GM19043 (cell line): ENCODE data around the gene SYNPO2.
"Not testable (repeated sequence)": the region's sequence is repeated elsewhere in the genome, so short reads cannot be mapped to it uniquely, and the experiment has no call there.

Source experiments
- ATAC-seq: cut with Tn5 transposase; IDR thresholded peaks from one replicate; pipeline ENCODE4 v1.9.1; 2021; ENCODE audit warnings: low read depth; ENCODE audit not compliant: unreplicated experiment

The SYNPO2 gene

GRCh38 chr4:118888666-118889311, at the start of gene SYNPO2:
Gene SYNPO2 (plus strand): TSS chr4:118888854. CDS start chr4:118889037, 183 bp downstream.
- ATAC-seq, result peak; percentile 88

- ATAC-seq, result no peak
These were observed 49.3 kb upstream of the SYNPO2 start for GRCh38 chr4:118839221-118839927.

GRCh38 chr4:118842055-118842454, 46.6 kb upstream of the SYNPO2 start:
- no peak for ATAC-seq

DNA sequence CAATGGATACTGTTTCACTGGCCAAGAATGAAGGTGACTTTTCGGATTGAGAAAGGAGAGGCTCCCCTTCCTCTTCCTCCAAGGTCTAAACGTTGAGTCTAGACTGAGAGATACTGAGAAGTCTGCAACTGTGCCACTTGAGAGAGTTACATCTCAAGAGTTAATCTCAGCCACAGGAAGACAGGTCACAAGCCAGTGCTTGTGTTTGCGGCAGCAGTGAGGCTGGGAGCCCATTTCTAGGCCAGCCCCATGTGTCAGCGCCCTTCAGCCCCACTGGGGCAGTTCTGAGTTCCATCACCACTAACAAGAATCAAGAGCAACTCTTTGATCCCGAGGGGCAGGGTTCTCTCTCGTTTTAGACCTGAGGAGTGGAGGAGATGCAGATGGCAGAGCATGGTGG, 45.4 kb upstream of the SYNPO2 start:
- ATAC-seq, result no peak

GRCh38 chr4:118845552-118846050, 43.1 kb upstream of the SYNPO2 start:
- ATAC-seq, result no peak

DNA sequence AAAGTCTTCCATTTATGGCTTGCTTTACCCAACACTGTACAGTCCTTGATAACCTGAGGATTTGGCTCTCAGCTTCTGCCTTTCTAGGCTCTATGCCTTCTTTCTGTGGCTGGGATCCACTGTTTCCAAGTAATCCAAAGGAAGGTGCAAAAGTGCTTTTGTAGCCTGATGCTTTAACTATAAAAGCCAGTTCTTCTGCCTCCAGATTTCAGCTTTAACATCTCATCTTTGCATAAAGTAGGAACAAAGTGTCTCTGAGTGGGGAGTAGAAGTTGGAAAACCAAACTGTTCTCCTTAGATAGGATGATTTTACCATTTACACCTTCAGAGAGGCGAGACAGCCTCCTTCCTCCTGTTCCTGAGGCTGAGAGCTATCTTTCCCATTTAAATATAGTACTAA, 41.7 kb upstream of the SYNPO2 start:
- no peak for ATAC-seq

- no peak for ATAC-seq
These were observed 40.4 kb upstream of the SYNPO2 start for GRCh38 chr4:118848242-118848641.

DNA sequence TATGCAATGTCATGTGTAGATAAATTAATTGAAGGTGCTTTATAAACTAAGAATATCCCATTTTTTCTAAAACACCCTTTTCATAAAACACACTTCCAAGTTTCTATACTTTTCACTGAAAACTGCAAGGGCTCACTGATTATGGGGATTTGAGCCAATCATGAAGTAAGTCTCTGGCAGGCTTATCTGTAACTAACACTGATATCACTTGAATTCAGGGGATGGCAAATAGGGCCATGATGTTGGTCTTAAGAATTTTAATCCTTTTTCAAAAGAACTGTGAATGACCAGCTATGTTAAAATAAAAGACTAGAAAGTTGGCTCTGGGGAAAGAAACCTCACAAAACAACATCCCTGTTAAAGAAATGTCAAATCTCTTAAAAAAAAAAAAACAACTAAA, 39.8 kb upstream of the SYNPO2 start:
- no peak for ATAC-seq

DNA sequence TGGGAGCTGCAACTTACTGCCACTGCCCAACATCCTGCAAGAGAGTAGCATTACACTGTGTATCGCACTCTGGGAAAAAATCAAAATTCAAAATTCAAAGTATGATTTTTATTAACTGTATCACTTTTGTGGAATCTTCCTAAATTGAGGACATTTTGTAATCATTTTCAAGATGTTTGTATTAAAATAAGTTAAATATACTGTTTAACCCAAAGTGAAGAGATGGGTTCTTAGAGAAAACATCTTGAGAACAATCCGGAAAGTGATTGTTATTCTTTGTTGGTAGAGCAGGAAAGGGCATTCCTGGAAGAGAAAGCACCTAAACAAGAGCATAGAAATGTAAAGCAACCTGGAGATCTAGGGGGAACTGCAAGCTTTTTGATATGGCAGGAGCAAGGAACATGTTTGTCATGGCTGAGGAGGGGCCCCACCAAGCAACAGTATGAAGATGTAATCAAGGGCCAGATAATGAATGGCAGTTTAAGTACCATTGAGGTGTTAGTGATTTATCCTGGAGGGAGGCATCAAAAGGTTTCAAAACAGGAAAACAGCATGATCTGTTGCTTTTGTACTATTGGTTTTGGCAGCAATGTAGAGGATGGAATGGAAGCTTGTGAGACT, 38.7 kb upstream of the SYNPO2 start:
- ATAC-seq, result peak; percentile 15

GRCh38 chr4:118850488-118851173, 38.0 kb upstream of the SYNPO2 start:
- ATAC-seq, result peak; percentile 88

DNA sequence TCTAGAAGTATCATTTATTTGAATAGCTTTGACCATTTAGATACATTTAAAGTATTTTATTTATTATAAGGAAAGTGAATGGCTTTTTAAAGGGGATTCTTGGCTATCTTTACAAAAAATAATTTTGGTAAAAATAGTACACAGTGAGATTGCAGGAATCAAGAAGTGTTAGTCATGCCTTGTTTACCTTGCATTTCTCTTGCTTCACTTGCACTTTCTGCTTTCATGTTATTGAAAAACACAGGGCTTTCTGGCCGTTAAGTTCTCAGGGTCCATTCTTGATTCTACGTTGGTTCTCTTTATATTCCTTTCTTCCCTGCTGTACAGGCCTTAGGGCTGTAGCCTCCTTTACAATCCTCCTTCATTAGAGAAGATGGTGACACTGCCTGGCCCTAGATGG, 30.9 kb upstream of the SYNPO2 start:
- no peak for ATAC-seq

- no peak for ATAC-seq
These were observed 29.9 kb upstream of the SYNPO2 start for GRCh38 chr4:118858779-118859178.

DNA sequence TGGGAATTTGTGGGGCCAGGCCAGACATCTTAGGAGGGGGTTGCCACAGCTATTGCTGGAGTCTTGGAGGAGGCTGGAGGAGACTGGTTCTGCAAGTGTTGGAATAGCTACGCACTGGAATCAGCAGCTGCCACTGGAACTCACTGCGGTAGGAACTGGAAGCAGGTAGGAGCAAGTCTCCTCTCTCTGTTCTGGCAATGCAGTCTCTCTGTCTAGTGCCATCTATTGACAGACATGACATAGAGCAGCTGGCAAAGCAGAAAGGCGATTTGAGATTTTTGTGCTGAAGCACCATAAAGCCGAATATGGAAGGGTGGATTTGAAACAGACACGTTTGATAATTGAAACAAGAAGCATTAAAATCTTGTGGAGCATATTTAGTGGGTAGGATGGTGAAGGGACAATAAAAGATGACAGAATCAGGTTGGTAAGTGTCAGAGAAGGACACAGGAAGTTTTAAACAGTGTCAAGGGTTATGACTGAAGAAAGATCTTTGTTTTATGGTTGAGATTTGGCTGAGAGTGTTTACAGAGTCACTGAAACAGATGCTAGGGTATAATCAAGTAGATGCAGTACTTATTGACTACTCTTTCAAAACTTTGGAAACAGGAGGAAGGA, 23.5 kb upstream of the SYNPO2 start:
- ATAC-seq, result peak; percentile 87

DNA sequence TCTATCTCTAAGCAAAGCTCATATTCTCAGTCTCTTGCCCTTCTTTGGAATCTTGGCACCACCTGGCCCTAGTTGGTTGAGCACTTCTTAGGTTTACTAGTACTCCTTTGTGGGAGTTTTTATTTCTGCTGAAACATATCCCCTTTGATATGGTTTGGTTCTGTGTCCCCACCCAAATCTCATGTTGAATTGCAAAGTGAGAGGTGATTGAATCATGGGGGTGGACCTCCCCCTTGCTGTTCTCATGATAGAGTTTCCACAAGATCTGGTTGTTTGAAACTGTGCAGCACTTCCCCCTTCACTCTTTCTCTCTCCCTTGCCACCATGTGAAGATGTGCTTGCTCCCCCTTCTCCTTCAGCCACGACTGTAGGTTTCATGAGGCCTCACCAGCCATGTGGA, 22.2 kb upstream of the SYNPO2 start:
- ATAC-seq, result no peak

DNA sequence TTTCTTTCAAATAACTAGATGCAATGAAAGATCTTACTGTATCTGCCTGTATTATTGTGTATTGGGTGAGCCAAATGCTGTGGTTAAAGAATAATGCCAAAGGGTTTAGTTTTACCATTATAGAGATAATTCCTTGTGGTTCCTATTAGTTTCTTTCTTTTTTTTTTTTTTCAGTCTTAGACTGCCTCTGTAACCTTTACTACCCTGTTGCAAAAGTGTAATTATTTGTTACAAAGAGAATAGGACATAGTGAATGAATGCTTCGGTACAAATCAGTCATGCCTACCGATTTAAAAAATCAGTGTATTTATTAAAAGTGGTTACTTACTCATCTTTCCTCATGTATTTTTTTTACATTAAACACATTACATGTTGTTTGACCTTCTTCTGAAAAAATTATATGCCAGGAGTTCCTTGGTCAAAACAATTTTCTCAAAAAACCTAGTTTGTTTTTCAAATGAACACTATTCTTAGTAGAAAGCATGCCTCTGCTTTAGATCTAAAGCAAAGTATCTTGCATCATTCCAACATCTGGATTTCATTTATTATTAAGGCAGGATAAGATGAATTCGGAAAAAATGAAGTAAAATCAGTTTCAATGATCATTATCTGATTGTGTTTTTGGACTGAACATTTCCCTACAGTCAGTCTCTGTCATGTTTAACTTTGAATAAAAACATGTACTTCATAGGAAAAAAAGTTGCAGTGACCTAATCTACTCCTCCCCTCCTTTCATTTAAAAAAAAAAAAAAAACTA, 21.2 kb upstream of the SYNPO2 start:
- ATAC-seq, result no peak

- no peak for ATAC-seq
These were observed 18.8 kb upstream of the SYNPO2 start for GRCh38 chr4:118869808-118870342.

- ATAC-seq, result no peak
These were observed 16.5 kb upstream of the SYNPO2 start for GRCh38 chr4:118872181-118872580.

DNA sequence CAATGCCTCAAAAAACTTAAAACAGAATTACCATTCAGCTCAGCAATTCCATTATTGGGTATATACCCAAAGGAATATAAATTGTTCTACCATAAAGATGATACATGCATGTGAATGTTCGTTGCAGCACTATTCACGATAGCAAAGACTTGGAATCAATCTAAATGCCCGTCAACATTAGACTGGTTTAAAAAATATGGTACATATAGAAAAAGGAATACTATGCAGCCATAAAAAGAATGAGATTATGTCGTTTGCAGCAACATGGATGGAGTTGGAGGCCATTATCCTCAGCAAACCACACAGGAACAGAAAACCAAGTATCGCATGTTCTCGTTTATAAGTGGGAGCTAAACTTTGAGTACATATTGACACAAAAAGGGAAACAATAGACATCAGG, 10.9 kb upstream of the SYNPO2 start:
- no peak for ATAC-seq

DNA sequence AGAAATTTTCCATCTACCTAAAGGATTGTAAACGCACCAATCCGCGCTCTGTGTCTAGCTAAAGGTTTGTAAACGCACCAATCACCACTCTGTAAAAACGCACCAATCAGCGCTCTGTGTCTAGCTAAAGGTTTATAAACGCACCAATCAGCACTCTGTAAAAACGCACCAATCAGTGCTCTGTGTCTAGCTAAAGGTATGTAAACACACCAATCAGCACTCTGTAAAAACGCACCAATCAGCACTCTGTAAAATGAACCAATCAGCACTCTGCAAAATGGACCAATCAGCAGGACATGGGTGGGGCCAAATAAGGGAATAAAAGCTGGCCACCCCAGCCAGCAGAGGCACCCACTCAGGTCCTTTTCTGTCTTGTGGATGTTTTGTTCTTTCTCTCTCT, 10.1 kb upstream of the SYNPO2 start:
- ATAC-seq, result not testable (repeated sequence)

DNA sequence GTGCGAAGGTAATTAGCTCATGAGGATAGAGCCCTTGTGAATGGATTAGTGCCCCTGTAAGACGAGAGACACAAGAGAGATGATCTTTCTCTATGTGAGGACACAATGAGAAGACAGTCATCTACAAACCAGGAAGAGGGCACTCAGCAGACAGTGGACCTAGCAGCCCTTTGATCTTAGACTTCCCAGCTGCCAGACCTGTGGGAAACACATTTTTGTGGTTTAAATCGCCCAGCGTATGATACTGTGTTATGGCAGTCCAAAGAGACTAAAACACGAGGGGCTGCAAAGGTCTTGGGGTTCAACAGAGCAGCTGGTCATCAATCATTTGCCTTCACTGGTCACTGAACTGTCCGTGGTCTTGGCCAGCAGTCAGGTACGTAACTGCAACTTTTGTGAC, 9.2 kb upstream of the SYNPO2 start:
- no peak for ATAC-seq
